ENCODE data around the gene PBX4. TPM values are rescaled to one million over a fixed set of nuclear protein-coding genes. Genes with fewer than 3 reads are reported as not detected.
A peak's percentile ranks its signal among the peaks of the same experiment; 100 is the strongest.
"Not testable (repeated sequence)": the region's sequence is repeated elsewhere in the genome, so short reads cannot be mapped to it uniquely, and the experiment has no call there.

PBX4 gene, protein sequence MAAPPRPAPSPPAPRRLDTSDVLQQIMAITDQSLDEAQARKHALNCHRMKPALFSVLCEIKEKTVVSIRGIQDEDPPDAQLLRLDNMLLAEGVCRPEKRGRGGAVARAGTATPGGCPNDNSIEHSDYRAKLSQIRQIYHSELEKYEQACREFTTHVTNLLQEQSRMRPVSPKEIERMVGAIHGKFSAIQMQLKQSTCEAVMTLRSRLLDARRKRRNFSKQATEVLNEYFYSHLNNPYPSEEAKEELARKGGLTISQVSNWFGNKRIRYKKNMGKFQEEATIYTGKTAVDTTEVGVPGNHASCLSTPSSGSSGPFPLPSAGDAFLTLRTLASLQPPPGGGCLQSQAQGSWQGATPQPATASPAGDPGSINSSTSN
- total RNA-seq (2014; rRNA removed; shearing (Covaris generic)), result 5.1 and 6.7 TPM in 2 replicates
- total RNA-seq (2022), result 4.6 and 5.0 TPM in 2 replicates
- percentile 37 among the genes with signal in this experiment for Bru-seq, nascent RNA
- BruChase-seq, experiment 1, labeled RNA remaining after a 6-hour chase, result percentile 44 among the genes with signal in this experiment
- percentile 41 among the genes with signal in this experiment for BruChase-seq, experiment 2, labeled RNA remaining after a 2-hour chase
- long read RNA-seq, partial matches to known transcripts, result 1 of 9 reads
- long read RNA-seq, other reads (novel, unspliced or antisense), result 7 of 9 reads

DNA sequence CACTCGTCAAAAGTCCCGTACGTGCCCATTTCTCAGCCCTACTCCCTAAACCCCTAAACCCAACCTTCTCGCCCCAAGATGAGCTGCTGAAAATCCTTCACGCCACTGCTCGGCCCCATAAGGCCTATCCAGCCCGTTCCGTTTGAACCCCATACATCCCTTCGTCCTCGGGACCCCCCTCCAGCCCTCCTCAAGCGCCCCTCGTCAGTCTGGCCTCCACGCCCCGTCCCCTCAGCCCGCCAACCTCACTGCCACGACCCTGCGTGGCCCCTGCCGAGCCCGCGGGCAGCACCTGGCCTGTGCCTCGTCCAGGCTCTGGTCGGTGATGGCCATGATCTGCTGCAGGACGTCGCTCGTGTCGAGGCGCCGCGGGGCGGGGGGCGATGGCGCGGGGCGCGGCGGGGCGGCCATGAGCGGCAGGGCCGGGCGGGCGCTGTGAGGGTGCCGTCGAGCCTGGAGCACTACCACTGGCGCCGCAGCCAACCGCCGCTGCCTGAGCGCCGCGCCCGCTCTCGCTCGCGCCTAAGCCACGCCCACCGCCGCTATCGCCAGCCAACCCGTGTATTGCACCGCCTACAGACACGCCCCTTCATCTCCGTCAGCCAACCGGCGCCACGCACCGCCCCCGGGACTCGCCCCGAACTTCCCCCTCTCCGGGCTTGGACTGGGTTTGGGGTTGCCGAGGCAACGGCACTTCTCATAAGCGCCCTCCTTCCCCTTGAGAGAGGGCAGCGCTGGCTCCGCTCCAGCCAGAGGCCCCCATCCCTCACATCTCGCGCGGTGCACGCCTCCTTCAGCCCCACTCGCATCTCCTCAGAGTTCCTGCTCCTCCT lies at the start of gene PBX4:
PBX4 (minus strand) TSS at position 469 of the 833 bp plus-strand sequence; CDS start at position 411, 58 bp downstream.
- no TSS peak for BruUV-seq (replicated peaks)
- no peaks in the 10 kb centered on the region for H3K9me3 ChIP-seq (ENCODE audit: low read length)
- POLR2A ChIA-PET, result no interaction called here
- TF ChIP-seq EZH2phosphoT487 (IDR thresholded peaks at IDR 0.05; ENCODE audit: borderline replicate concordance, low read depth, low read length), result no peak
- TF ChIP-seq, protein P1, sequence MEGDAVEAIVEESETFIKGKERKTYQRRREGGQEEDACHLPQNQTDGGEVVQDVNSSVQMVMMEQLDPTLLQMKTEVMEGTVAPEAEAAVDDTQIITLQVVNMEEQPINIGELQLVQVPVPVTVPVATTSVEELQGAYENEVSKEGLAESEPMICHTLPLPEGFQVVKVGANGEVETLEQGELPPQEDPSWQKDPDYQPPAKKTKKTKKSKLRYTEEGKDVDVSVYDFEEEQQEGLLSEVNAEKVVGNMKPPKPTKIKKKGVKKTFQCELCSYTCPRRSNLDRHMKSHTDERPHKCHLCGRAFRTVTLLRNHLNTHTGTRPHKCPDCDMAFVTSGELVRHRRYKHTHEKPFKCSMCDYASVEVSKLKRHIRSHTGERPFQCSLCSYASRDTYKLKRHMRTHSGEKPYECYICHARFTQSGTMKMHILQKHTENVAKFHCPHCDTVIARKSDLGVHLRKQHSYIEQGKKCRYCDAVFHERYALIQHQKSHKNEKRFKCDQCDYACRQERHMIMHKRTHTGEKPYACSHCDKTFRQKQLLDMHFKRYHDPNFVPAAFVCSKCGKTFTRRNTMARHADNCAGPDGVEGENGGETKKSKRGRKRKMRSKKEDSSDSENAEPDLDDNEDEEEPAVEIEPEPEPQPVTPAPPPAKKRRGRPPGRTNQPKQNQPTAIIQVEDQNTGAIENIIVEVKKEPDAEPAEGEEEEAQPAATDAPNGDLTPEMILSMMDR (conservative IDR thresholded peaks at IDR 0.05; ENCODE audit: low read length), result no peak
- H3K4me1 ChIP-seq (ENCODE audit: insufficient read depth, low read length, poor library complexity, severe bottlenecking), result peaks cover 16% of the 10 kb centered on the region
- intact Hi-C loops (cut with micrococcal nuclease; ENCODE audit: unreplicated experiment), result no loop called here
- H3K4me3 ChIP-seq (ENCODE audit: low read depth, low read length, poor library complexity, severe bottlenecking), result peak within 1 kb of the TSS; percentile 72
- H4K20me1 ChIP-seq (ENCODE audit: insufficient read depth, low read length), result no peaks in the 10 kb centered on the region
- no peaks in the 10 kb centered on the region for H3K9me2 ChIP-seq (ENCODE audit: insufficient read depth, low read length)
- no peaks in the 10 kb centered on the region for H3K36me3 ChIP-seq (ENCODE audit: insufficient read depth, low read length)
- peak within 1 kb of the TSS; percentile 90 for H2AFZ ChIP-seq (ENCODE audit: low read length)
- H3K4me2 ChIP-seq (ENCODE audit: low read length), result peak within 1 kb of the TSS; percentile 94
- CTCF ChIA-PET (ENCODE audit: unreplicated experiment), result no interaction called here
- peak; percentile 97 for DNase-seq (ENCODE audit: low spot score)
- H3K27ac ChIP-seq (ENCODE audit: low read depth, low read length, poor library complexity, severe bottlenecking), result no peak within 1 kb of the TSS
- no peaks in the 10 kb centered on the region for H3K79me2 ChIP-seq (ENCODE audit: insufficient read depth, low read depth, low read length)

DNA sequence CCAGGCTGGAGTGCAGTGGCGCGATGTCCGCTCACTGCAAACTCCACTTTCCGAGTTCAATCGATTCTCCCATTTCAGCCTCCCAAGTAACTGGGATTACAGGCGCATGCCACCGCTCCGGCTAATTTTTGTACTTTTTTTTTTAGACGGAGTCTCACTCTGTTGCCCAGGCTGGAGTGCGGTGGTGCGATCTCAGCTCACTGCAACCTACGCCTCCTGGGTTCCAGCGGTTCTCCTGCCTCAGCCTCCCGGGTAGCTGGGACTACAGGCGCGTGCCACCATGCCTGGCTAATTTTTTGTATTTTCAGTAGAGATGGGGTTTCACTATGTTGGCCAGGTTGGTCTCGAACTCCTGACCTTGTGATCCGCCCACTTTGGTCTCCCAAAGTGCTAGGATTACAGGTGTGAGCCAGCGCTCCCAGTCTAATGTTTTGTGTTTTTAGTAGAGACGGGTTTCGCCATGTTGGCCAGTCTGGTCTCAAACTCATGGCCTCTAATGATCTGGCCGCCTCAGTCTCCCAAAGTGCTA lies 47.0 kb upstream of the PBX4 start:
- Histone ChIP-seq H4K20me1 (ENCODE audit: insufficient read depth, low read length) (peaks cover 22% of the 10 kb centered on the region; the same call in 1 of the 2 replicates), H3K36me3 (ENCODE audit: insufficient read depth, low read length) (peaks cover 19% of the 10 kb centered on the region), H3K79me2 (ENCODE audit: insufficient read depth, low read depth, low read length) (peaks cover 49% of the 10 kb centered on the region), H3K4me1 (ENCODE audit: insufficient read depth, low read length, poor library complexity, severe bottlenecking) (peaks cover 55% of the 10 kb centered on the region), H3K4me2 (ENCODE audit: low read length) (peak overlapping the region; percentile 36; the same call in 1 of the 2 replicates), H3K27ac (ENCODE audit: low read depth, low read length, poor library complexity, severe bottlenecking) (peak overlapping the region; percentile 97)
- POLR2A ChIA-PET, result interaction anchor here (1.3 kb wide), 1 partner anchor 110 kb away, joined by 3 read pairs; no protein-coding TSS in a partner anchor
- H3K9me3 ChIP-seq (ENCODE audit: low read length); DNase-seq (ENCODE audit: low spot score); BruUV-seq (replicated peaks); CTCF ChIA-PET (ENCODE audit: unreplicated experiment); H3K9me2 ChIP-seq (ENCODE audit: insufficient read depth, low read length); H3K4me3 ChIP-seq (ENCODE audit: low read depth, low read length, poor library complexity, severe bottlenecking); H2AFZ ChIP-seq (ENCODE audit: low read length): not testable (repeated sequence)
- intact Hi-C loops (cut with micrococcal nuclease; ENCODE audit: unreplicated experiment), result loop anchor here (5.0 to 10.0 kb wide), 4 partner anchors 67 to 501 kb away; partner anchors contain the start of genes GATAD2A, ZNF14 and ZNF93
